Esophagus mucosa (tissue), 1 donor: ENCODE results near the gene NAT9. TPM values are rescaled to one million over a fixed set of nuclear protein-coding genes. Genes with fewer than 3 reads are reported as not detected.

Source experiments
- ATAC-seq: fragments of 200-7000 bp; cut with Tn5 transposase; one replicate; pipeline ENCODE4 v1.9.1; 2020
- total RNA-seq: library from RNA; stranded (reverse); gene quantifications from one replicate; pipeline ENCODE4 v1.2.4, GENCODE V29; 2023
- donor health status: DM: yes; HTN: yes; CAD: no.

The NAT9 gene
- total RNA-seq, 1 donor from 2014 or later = 14.6 TPM

- no peak for ATAC-seq
Measured at GRCh38 chr17:74779501-74779900, 3.4 kb upstream of the NAT9 start.

- ATAC-seq = no peak
Measured at GRCh38 chr17:74778960-74779359, 2.8 kb upstream of the NAT9 start.

DNA sequence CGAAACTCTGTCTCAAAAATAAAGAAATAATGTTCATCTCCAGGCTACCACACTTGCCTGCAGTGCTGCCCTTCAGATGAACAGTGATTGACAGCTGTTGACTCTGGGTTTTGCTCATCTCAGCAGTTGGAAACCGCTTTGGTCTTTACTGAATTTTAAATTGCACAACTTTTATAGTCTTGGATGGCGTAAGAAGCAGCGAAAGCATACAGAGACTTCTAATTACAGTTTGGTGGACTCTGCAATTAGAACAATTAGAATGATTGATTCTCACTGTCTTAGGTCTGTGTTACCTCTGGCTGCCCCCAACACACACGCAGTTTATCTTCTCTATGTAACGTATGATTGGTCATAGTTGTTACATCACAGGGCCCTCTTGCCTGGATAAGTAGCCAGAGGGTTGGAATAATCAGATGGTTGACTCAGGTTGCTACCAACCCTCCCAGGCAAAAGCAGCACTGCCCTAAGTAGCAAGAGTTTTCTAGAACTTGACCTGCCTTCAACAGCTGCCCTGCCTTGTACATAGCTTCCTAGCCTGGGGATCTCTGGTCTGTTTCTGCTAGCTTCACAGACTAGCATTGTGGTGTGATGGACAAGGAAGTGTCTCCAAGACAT is 1.9 kb upstream of the NAT9 start:
- ATAC-seq = no peak

- ATAC-seq = no peak
Measured at GRCh38 chr17:74776990-74777389, 845 bp upstream of the NAT9 start.

DNA sequence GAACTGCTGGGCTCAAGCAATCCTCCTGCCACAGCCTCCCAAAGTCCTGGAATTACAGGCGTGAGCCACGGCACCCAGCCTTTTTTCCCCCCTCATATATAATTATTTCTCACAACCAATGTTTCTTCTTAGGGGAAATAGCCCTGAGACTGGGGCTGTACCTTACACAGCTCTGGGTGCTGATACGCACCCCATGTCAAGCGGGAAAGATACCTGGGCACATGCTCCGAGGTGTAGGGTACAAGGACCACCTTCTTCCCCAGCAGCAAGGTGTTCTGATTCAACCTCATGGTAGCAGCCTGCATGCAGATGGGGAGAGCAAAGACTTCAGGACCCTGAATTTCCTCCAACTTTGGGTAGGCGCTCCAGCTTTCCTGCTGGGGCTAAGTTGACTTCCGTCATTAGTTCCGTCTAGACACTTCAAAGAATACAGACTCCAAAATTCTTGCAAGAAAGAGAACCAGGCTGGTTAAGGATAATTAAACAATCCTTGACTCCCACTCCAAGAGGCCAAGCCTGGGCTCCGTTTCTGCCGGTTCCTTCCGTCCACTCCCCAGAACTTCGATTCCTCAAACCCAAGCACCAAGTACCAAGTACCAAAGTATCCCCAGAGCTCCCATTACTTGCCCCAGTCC is 619 bp downstream of the NAT9 start:
- ATAC-seq = no peak

DNA sequence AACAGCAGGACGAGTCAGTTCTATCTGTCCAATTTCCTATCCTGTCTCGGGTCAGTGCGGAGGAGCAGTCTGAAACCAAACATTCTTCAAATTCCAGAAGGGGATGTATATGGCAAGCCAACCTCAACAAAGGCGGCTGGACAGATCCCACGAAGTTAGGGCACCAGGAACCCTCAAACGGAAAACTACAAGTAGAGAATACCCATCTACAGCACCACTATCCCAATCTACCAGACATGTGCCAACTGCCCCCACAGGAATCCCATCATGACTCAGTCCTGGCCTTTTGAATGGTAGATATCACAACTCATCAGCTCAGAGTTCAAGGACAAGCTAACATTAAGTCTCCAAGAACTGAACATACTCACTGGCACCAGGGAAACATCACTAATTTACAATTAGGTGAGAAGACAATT is 2.3 kb downstream of the NAT9 start:
- no peak for ATAC-seq

GRCh38 chr17:74773414-74773813 is 2.7 kb downstream of the NAT9 start:
- ATAC-seq = no peak

DNA sequence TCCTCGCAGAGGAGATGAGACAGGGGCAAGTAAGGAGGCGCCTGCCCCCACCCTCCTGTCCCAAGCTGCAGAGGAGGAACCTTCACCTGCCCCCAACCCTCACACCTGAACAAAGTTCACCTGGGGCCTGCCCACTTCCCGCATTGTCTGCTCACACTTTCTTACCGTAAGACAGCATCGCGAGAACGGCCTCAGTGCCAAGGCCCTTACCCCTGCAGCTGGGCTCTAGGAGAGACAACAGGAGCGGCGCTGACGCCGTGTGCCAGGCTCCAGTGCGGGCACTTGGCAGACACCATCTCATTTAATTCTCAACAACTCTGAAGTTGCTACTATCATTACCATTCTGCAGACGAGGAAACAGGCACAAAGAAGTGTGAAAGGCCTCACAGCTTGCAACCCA is 4.1 kb downstream of the NAT9 start:
- ATAC-seq = no peak

GRCh38 chr17:74771319-74771914 is 4.7 kb downstream of the NAT9 start:
- ATAC-seq = peak; percentile 0

DNA sequence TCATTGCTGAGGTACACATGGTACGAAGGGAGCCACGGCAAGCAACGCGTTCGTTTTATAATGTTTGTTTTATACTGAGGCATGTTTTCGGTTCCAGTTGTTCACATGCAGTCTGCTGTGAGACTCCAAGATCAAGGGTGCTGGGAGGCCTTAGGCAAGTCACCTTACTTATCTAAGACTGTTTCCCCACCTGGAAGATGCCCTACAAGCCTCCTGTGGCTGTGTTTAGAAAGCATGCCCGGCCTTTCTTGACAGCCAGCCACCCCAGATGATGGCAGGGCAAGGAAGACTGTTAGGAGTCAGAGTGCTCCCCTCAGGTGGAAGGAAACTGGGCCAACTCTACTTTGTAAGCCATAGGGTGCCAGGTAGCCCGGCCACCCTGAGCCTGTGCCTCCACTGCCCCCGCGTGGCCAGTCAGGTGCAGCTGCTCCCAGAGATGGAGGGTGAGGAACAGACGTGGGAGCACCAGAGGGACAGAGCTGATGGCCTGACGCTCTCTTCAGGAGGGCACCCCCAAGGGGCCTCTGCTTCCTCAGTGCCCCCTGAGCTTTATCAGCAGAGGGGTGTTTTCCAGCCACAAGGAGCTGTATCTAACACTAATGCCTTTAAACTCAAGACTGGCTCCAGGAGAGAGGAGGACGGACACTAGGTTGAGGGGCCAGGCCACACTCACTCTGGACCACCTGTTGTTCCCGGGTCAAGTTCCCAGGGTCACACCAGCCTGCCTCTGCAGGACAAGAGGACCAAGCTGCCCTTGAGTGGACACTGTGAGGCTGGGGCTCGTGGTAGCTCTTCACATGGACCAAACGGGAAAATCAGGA is 5.4 kb downstream of the NAT9 start:
- ATAC-seq = peak; percentile 77

DNA sequence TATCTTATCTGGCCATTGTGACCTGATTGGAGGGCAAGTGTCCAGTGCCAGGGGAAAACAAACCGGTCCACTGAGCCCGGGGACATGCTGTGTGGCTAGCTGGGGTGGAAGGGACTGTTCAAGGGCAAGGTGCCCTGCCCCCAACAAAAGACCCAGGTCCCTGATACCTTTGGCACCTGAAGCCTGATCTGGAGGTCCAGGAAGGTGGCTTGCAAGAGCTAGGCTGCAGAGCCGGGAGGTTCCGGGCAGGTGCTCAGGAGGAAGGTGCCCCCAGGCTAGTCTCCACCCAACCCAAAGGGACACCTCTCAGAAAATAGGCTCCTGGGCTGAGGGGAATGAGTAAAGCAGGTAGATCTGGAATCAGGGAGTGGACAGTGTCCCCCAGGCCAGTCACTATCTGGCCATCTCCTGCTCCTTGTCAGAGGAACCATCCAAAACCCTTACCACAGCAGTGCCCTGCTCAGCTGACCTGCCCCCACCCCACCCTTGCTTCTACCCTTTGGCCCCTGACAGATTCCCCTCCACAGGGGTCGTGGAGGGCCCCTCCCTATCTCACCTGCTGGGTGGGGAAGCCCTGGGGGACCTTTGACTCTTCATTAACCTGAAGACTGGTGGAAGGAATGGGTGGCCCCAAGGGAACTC is 6.2 kb downstream of the NAT9 start:
- ATAC-seq = peak; percentile 3

DNA sequence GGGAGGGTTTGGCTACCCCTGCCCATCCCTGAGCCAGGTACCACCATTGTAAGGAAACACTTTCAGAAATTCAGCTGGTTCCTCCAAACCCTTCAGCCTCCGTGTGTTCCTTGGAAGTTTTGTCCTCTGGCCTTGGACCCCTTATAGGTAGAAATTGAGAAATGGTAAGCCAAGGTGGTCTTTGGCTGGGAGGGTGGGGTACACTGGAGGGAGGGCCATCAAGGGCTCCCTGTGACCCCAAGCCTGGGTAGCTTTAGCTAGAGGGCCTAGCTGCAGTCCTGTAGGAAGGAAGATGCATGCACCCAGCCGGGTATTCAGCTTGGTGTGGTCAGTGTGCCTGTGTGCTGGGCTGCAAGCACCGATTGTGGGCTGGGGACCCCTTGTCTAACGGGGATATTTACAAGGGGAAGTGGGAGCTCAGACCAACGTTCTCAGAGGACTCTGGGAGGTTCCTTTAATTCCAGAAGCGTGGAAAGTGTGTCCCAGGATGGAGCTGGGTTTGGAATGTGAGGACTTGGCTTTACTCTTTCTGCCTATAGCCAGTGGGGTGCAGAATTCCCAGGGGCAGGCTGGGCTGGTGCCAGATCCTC is 6.8 kb downstream of the NAT9 start:
- no peak for ATAC-seq

GRCh38 chr17:74768763-74769114 is 7.4 kb downstream of the NAT9 start:
- no peak for ATAC-seq

DNA sequence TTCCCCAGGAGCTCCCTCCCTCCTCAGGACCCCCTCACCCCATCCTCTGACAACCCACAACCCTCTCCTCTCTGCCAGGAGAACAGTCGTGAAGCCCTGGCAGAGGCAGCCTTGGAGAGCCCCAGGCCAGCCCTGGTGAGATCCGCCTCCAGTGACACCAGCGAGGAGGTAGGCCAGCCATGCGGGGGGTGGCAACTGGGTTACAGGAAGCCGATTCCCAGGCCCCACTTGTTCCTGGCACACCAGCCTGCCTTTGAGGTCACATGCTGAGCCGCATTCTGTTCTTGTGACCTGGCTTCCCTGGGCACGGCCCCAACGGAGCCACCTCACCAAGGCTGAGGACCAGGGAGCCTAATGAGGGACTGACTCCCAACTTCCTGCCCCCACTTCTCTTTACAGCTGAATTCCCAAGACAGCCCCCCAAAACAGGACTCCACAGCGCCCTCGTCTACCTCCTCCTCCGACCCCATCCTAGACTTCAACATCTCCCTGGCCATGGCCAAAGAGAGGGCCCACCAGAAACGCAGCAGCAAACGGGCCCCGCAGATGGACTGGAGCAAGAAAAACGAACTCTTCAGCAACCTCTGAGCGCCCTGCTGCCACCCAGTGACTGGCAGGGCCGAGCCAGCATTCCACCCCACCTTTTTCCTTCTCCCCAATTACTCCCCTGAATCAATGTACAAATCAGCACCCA is 7.9 kb downstream of the NAT9 start:
- ATAC-seq = peak; percentile 34

- no peak for ATAC-seq
Measured at GRCh38 chr17:74767111-74767516, 9.0 kb downstream of the NAT9 start.

GRCh38 chr17:74766413-74766812 is 9.7 kb downstream of the NAT9 start:
- no peak for ATAC-seq

DNA sequence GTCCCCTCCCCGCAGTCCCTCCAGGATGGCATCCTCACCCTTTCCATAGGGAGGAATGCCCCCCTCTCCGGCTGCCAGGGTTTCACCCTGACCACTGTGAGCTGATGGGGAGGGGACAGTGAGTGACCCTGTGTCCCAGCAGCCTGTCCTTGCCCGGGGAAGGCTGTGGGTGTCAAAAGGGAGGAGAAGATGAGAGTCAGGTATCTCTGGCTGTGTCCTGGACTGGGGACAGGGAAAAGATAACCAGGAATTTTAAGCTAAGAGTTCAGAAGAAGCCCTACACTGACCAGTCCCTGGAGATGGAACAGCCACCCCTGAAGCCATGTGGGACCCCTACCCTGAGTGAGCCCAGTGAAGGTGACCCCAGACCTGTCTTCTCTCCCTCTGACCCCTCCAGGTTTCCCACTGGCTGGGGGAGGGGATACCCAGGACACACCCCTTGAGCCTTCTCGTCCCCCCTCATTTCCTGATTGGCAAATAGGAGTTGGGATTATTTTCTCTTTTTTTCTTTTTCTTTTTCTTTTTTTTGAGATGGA is 11.3 kb downstream of the NAT9 start:
- no peak for ATAC-seq

DNA sequence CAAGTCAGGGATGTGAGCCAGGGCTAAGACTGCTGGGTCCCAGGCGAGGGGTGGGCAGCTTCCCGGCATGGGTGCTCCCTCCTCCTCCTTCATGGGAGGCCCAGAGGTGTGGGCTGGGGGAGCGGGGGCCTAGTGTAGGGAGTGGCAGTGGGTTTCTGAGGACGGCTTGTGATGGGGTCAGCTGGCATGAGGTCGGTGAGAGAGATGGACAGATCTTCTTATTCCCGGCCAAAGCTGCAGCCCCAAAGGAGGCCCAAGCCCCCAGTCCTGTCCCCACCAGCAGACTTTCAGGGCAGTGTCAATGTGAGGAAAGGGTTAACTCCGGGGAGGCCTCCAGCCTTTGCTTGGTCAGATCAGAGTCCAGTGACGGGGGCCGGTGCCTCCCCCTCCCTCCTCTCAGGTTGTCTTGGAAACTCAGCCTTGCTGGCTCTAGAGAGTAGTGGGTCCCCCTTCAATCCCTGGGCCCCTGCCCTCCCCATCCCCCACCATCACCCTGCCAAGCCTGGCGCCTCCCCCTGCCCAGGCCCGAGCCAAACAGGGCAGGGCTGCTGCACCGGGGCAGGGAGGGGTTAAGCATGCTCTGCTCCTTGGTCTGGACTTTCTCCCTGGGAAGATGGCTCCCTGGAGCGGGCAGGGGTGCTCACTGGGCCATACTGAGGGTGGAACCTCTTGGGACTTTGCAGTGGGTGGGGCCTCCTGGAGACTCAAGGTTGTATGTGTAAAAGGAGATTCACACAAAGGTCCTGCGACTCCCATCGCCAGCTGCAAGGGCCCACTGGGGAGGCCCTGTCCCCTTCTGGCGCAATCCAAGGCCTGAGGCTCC is 12.4 kb downstream of the NAT9 start:
- no peak for ATAC-seq

DNA sequence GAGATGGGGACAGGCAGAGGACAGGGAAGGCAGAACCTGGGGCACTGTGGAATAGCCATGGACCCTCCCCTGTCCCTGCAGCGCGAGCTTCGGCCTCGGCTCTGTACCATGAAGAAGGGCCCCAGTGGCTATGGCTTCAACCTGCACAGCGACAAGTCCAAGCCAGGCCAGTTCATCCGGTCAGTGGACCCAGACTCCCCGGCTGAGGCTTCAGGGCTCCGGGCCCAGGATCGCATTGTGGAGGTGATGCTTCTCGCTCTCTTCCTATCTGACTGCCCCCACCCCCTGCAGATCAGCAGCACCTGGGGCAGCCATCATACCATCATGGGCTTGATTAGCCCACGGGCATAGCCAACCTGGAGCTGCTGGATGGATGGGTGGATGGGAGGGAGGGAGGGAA is 14.2 kb downstream of the NAT9 start:
- no peak for ATAC-seq

DNA sequence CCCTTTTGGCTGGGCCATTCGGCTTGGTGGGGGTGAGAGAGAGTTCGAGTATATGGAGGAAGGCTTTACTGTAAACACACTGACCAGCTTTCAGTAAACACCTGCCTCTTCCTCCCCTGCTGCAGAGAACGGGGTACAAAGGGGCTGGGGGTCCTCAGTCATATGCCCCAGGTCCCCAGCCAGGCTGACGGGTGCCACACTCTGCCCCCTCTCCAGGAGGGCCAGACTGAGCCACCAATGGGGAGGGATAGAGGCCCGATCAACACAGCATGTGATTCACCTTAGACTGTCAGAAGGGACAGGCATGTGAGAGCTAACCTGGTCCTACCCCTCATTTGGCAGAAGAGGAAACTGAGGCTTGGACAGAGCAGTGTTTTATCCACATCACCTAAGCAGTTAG is 14.7 kb downstream of the NAT9 start:
- no peak for ATAC-seq
